Measurements from ENCODE around the gene FCRL3.
"Not testable (repeated sequence)": the region's sequence is repeated elsewhere in the genome, so short reads cannot be mapped to it uniquely, and the experiment has no call there.

Gene FCRL3, protein sequence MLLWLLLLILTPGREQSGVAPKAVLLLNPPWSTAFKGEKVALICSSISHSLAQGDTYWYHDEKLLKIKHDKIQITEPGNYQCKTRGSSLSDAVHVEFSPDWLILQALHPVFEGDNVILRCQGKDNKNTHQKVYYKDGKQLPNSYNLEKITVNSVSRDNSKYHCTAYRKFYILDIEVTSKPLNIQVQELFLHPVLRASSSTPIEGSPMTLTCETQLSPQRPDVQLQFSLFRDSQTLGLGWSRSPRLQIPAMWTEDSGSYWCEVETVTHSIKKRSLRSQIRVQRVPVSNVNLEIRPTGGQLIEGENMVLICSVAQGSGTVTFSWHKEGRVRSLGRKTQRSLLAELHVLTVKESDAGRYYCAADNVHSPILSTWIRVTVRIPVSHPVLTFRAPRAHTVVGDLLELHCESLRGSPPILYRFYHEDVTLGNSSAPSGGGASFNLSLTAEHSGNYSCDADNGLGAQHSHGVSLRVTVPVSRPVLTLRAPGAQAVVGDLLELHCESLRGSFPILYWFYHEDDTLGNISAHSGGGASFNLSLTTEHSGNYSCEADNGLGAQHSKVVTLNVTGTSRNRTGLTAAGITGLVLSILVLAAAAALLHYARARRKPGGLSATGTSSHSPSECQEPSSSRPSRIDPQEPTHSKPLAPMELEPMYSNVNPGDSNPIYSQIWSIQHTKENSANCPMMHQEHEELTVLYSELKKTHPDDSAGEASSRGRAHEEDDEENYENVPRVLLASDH

DNA sequence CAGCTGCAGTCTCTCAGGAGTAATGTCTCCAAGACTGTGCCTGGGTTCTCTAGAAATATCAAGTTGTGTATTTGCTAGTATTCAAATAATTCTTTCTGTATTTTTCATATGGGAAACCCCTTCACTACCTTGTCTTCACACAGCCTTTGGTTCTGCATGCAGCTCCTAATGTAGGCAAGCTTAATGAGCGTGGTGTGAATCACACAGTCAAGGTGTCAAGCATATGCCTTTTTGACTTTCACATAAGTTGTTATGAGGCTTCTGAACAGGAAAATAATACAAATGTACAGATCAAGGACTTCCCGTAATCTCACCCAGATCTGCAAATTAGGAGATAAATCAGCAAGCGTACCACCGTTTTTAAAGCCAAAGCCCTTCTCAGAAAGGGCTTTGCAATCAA is at the start of gene FCRL3:
TSS of gene FCRL3 (minus strand) at position 38 of the 400 bp plus-strand sequence. CDS start 280 bp downstream, outside the sequence.
- no peak for DNase-seq

DNA sequence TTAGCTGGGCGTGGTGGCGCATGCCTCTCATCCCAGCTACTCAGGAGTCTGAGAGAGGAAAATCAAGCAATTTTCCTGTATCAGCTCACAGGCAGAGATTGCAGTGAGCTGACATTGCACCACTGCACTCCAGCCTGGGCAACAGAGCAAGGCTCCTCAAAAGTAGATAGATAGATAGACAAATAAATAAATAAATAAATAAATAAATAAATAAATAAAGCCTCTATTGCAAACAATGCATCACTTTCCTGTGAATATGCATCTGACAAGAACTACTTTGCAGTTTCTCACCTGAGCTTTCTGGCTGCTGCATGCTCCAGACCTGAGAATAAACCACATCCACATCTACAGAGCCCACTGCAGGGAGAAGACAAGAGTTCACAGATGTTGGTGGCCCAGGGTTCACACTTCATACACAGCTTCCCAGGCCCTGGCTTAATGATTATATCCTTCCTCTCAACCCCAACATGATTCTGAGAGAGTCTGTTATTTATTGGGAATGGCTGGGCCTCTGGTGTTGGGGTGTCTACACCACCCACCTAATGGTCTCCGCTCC is 47.8 kb upstream of the FCRL3 start:
- no peak for DNase-seq

DNA sequence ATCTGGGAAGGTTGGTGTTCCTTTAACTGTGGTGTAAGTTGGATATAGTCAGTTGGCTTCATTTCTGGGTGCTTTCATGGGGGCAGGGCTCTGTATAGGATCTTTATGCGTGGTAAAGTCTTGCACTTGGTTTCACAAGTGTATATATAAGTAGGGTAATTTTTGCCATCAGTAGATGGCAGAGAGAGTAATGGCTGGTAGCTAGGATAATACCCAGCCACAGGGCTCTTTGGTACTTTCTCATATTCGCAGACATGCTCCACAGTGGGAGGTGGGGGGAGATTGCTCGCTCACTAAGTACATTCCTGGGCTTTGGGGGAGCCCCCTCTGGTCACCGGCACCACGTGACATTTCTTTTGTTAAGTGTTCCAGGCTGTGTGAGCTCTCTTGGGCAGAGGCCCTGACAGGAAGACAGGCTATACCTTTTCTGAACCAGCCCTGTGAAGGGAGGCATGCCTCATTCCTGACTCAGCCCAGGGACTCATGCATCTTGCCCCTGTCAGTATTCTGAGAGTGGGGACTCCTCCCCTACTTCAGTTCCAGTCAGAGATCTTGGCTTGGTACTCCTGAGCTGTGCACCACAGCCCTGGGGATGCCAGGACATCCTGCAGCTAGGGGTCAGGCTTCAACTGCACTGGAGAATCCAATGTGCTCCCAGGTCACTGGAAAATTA is 38.8 kb upstream of the FCRL3 start:
- DNase-seq: no peak

DNA sequence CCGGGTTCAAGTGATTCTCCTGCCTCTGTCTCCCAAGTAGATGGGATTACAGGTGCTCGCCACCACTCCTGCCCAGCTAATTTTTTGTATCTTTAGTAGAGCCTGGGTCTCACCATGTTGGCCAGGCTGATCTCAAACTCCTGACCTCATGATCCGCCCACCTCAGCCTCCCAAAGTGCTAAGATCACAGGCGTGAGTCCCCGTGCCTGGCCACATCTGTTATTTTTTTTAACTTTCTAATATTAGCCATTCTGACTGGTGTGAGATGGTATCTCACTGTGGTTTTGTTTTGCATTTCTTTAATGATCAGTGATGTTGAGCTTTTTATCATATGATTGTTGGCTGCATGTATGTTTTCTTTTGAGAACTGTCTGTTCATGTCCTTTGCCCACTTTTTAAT is 35.4 kb upstream of the FCRL3 start:
- DNase-seq: not testable (repeated sequence)

DNA sequence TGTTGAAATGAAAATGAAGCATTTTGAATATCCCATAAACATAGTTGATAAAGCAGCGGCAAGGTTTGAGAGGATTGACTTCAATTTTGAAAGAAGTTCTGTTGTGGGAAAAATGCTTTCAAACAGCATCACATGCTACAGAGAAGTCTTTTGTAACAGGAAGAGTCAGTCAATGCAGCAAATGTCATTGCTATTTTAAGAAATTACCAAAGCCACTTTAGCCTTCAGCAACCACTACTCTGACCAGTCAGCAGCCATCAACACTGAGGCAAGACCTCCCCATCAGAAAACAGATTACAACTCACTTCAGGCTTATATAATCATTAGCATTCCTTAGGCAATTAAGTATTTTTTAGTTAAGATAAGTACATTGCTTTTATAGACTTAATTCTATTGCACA is 33.8 kb upstream of the FCRL3 start:
- peak in 1 of 14 donors; percentile 0 for DNase-seq

DNA sequence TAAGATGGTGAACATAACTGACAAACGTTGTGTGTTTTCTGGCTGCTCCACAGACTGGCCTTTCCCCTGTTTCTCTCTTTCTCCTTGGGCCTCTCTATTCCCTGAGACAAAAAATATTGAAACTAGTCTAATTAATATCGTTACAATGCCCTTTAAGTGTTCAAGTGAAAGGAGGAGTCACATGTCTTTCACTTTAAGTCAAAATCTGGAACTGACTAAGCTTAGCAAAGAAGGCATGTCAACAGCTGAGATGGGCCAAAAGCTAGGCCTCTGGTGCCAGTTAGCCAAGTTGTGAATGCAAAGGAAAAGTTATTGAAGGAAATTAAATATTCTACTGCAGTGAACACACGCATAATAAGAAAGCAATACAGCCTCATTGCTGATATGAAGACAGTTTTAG is 32.2 kb upstream of the FCRL3 start:
- no peak for DNase-seq

DNA sequence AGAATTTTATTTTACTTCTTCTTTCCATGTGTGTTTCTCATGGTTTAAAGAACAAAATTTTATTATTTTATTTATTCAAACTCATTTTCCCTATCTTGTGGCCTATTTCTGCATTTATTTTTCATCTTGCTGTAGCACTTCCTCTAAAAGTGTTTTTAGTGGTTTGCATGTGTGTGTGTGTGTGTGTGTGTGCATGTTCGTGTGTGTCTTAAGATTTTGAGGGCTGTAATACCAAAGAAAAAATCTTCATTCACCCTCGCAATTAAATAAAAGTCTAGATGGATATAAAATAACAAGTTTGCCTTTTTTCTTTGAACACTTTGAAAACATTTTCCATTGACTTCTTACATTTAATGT is 24.6 kb upstream of the FCRL3 start:
- DNase-seq: no peak

DNA sequence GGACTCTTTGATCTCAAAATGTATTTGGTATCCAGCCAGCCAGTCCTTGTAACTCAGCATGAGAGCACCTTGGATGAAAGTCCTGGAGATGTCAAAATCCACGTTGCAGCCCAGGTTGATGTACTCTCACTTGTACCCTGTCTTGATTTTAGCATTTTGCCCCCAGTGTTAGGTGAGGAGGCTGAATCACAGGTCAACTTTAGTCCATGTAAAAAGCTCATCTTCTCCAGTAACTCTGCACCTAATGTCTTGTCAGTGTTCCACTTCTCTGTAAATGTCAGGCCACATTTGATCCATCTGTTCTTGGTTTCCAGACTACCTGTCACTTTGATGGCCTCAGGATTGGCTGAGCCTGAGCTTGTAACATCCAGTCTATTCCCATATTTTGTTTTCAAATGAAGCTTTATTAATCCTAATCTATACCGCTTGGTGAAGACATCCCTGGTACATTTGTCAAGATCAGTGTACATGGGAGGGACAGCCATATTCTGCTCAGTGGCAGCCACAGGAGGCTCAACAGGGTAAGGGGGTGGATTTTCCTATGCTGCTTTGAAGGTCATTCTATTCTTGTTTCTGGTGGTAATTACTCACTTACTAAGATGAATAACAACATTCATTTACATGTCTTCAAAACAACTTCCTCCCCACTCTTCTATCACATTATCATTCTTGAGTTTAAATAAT is 24.1 kb upstream of the FCRL3 start:
- no peak for DNase-seq

DNA sequence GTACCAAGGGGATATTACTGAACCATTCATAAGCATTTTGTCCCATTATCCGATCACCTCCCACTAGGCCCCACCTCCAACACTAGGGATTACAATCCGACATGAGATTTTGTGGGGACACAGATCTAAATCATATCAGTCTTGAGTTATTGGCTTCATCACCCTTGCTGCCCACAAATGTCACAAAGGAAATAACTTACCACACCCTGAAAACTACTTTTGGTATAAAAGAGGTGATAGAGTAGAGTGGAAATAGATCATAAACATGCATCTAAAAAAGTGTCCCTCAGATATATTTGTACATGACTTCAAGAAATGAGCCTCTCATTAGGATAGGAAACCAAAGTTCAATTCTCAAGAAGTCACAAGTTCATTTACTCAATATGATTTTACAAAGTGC is 22.6 kb upstream of the FCRL3 start:
- DNase-seq: no peak

DNA sequence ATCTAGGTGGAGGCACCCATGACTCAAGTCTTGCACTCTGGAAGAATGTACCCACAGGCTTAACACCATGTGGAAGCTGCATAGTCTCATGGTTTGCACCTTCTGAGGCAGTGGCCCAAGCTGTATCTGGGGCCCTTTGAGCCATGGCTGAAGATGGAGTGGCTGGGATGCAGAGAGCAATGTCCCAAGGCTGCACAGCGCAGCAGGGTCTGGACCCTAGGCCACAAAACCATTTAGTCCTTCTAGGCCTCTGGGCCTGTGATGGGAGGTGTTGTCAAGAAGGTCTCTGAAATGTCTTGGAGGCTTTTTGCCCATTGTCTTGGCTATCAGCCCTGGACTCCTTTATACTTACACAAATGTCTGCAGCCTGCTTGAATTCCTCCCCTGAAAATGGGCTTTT is 21.4 kb upstream of the FCRL3 start:
- no peak for DNase-seq

DNA sequence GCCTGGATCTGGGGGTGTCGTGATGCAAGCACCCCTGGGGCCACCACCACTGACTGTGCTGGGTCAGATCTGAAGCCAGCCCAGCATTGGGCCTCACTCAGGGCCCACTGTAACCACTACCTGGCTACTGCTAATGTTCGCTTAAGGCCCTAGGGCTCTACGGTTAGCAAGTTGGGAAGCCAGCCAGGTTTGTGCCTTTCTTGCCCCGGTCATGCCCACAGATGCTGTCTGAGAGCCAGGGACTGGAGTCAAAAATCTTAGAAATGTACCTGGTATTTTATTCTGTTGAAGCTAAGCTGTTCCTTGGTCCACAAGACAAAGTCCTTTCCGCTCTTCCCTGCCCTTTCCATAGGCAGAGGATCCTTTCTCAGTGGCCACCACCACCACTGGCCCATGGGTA is 15.2 kb upstream of the FCRL3 start:
- DNase-seq: no peak

DNA sequence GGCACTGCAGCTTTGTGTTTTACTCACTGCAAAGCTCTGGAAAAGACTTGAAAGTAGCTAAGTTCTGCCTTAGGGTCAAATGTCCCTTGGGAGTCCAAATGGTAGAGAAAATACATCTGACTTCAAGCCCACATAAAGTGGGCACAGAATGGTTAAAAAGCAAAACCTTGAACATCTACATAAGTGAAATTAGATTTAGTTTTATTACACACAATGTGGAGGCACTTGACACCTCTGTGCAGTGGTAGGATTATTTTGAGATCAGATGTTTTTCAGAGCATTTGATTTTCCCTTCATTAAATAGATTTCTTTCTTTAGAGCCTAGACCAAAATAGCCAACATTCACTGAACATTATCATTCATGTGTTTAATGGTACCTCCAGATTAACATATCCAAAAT is 11.2 kb upstream of the FCRL3 start:
- no peak for DNase-seq

DNA sequence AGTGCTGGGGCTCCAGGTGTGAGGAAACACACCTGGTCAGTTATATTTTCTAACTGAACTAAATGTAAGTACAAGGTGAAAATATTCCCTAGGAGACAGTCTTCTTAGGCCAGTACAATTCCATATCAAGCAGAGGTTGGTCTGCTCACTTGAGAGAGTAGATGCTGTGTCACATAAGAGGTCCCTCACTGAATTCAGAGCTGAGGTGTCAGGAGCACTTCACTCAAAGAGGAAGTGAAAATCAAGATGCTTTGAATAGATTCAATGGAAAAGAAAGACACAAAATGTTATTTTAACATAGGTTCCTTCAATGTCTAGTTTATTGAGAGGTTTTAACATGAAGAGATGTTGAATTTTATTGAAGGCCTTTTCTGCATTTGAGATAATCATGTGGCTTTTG is 4.3 kb upstream of the FCRL3 start:
- no peak for DNase-seq

DNA sequence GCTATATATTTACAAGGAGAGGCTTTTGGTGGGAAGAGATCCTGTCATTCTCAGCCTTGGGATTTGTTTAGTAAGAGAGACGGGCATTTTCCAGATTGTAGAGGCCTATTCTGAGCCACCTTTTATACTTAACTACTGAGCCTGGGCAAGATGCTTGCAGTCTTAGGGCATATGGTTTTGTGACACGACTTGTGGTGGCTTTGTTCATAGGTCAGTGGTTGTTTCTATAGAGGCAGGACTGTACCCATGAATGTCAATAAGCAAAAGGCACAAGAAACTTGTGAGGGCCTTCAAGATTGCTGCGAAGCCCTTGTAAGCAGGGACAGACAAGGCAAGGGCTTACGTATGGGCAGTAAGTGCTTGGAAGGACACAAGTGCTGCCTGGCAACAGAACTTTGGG is 3.4 kb upstream of the FCRL3 start:
- DNase-seq: no peak

DNA sequence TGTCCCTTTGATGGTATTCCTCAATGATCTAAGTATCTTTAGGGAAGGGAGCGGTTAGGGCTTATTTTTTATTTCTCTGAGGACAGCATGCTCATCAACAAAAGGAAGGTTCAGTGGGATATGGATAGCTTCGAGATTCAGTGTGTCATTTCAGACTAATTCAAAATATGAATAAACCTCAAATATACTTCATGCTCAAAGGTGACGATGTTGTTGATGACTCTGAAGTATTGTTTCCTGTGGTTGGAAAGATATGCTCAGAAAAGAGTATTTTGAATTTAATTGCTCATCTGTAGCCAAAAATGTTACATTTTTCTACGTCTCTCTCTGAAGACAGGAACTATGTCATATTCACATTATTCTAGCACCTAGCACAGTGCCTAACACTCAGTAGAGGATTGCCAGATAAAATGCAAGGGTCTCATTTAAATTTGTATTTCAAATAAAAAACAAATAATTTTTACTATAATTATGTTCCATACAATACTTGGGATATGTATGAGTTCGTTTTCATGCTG is 1.8 kb upstream of the FCRL3 start:
- DNase-seq: no peak

DNA sequence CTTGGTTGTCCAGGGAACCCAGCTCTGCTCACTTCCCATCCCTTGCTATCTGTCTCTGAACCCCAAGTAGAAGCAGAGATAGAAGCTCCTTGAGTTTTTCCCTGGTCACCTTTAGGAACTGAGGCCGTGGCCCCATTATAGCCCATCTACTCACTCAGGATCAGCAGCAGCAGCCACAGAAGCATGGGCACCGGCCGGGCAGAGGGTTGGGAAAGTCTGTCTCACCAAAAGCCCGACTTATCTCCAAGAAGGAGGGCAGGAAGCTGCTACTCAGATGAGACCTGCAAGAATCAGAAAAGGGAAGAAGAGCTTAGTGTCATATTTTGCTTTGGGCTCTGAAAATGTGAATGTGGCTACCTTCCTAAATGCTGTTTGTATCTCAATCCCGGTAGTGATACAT is 264 bp downstream of the FCRL3 start:
- DNase-seq: no peak

DNA sequence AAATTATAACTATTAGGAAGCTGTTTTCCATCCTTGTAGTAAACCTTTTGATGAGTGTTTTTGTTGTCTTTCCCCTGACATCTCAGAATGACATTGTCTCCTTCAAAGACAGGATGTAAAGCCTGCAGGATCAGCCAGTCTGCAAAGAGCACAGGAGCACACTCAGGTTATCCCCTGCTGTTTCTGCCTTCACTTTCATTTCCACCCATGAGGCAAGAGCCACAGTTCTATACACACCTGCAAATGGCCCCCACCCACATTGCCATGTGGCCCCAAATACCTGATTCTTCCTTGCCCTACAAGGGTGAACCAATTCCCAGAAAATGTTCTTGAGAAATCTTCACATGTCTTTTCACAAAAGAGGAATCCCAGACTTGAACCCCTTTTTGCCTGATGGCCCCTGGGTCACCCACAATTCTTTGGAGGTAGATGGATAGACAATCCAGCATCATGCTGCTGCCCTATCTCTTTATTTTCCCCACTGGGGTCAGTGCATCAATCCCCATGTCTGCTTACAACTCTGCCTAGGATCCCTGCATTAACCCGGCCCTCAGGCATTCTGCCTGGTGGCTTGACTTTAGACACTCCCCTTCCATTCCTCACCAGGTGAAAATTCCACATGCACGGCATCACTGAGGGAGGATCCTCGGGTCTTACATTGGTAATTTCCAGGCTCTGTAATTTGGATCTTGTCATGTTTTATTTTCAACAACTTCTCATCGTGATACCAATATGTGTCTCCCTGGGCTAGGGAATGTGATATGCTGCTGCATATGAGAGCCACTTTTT is 2.6 kb downstream of the FCRL3 start:
- no peak for DNase-seq

DNA sequence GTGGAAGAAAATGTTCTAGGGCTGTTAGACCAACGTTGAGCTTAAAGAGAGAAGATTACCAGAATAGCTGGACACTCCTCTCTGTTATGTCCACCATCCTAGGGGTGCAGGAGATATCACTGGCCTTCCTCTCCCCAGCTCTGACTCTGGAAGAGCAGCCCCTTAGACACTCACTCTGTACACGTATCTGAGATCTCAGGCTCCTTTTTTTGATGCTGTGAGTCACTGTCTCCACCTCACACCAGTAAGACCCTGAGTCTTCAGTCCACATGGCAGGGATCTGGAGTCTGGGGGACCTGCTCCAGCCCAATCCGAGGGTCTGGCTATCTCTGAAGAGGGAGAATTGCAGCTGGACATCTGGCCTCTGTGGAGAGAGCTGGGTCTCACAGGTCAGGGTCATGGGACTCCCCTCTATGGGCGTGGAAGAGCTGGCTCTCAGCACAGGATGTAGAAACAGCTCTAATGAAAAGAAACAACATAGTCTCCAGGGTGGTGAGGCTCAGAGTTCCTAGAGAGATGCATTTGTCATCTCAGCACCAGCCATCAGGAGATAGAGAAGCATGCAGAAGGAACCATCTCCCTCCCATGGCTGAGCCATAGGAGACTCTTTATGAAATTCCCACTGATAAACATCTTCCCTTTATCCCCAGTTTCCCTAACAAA is 3.5 kb downstream of the FCRL3 start:
- no peak for DNase-seq

DNA sequence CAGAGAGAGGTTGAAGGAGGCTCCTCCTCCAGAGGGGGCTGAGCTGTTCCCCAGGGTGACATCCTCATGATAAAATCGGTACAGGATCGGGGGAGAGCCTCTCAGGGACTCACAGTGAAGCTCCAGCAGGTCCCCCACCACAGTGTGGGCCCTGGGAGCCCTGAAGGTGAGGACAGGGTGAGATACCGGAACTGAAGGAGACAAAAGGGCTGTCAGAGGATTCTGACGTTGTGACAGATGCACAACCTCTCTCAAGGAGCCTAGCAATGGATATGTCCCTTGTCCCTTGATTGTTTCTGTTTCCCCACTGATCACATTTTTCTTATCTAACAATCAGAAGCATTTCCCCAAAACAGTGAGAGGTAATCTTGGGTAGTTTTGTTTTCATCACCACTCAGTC is 5.2 kb downstream of the FCRL3 start:
- DNase-seq: no peak

DNA sequence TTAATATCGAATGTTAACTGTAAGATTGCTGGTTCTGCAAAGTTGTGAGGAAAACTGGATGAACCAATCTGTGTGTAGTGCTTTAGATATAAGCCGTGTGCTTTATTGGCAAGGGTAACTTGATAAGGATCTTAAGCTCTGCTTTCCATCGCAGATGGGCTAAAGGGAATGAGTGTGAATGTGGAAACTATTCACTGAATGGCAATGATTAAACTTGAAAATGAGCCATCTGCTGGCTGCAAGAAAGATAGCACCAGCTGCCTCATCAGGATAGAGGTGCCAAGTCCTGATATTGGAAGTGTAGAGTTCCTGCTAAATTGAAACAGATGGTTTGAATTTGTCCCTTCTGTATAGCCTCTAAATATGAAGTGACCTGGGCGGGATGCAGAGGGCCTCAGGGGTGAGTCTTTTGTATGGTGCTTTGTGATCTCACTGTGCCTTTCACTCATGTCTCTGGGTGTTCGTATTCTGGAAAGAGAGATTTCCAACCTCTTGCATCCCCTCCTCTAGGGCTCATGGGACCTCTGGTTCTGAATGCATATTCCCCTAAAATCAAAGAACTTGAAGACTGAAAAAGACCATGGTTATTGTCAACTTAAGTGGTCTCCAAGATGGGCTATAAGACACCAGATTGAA is 9.2 kb downstream of the FCRL3 start:
- peak in 1 of 14 donors; percentile 4 for DNase-seq
